ENCODE results near the gene GDPD5.
A peak's percentile ranks its signal among the peaks of the same experiment; 100 is the strongest.

GDPD5 gene

GRCh38 chr11:75525433-75526191 lies at the start of gene GDPD5:
Gene GDPD5 (minus strand): TSS chr11:75525941. CDS start chr11:75477735, 48,206 bp downstream.
- no peak for FAIRE-seq

- no peak for FAIRE-seq
Measured at GRCh38 chr11:75574698-75575602, 49.2 kb upstream of the GDPD5 start.

DNA sequence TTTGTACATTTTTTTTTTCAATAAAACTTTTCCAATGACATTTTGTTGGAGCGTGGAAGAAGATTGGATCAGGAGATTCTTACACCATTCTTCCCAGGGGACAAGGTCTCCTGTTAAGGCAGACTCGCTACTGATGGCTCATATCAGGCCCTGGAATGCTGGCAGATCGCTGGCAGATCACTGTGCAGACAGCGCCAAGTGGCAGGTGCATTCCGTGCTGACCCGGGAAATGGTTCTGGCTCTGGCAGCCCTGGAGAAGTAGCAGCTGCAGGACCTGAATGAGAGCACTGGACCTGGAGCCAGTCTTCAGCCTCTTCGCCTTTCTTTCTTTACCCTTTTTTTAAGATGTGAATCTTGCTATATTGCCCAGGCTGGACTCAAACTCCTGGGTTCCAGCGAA lies 47.0 kb upstream of the GDPD5 start:
- no peak for FAIRE-seq

DNA sequence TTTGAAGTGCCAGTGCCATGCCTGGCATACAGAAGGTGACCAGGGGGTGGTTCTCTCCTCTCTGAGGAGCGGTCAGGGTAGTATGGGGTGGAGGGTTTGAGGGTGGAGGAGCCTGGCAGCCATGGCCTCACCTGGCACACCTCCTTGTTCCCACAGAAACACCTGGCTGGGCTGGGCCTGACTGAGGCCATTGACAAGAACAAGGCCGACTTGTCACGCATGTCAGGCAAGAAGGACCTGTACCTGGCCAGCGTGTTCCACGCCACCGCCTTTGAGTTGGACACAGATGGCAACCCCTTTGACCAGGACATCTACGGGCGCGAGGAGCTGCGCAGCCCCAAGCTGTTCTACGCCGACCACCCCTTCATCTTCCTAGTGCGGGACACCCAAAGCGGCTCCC lies 45.9 kb upstream of the GDPD5 start:
- no peak for FAIRE-seq

- no peak for FAIRE-seq
Measured at GRCh38 chr11:75570559-75571139, 44.9 kb upstream of the GDPD5 start.

DNA sequence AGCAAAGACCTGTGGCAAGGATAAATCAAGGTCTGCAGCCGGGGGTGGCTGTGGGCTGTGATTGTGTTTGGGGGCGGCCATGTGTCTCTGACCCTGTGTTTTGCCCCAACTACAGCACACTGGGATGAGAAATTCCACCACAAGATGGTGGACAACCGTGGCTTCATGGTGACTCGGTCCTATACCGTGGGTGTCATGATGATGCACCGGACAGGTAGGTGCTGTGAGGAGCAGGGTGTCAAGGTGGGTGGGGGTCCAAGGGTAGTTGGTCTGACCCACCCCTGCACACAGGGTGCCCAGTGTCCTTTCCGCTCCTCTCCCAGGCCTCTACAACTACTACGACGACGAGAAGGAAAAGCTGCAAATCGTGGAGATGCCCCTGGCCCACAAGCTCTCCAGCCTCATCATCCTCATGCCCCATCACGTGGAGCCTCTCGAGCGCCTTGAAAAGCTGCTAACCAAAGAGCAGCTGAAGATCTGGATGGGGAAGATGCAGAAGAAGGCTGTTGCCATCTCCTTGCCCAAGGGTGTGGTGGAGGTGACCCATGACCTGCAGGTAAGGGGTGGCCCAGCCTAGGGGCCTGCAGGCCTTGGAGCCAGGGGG lies 43.0 kb upstream of the GDPD5 start:
- FAIRE-seq: no peak

GRCh38 chr11:75567971-75568370 lies 42.2 kb upstream of the GDPD5 start:
- no peak for FAIRE-seq

DNA sequence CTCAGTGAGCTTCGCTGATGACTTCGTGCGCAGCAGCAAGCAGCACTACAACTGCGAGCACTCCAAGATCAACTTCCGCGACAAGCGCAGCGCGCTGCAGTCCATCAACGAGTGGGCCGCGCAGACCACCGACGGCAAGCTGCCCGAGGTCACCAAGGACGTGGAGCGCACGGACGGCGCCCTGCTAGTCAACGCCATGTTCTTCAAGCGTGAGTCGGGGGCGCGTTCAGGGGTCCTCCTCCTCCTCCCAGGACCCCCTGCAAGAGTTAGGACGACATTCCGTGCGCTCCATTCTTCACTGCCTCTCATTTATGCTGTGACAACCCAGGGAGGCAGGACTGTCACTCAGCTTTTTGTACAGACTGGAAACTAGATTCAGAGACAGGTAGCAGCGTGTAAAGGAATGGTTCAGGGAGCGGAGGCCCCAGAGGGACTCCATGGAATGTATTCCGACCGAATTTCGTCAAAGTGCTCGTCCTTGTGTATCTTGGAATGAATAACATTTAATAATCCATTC lies 41.1 kb upstream of the GDPD5 start:
- no peak for FAIRE-seq

DNA sequence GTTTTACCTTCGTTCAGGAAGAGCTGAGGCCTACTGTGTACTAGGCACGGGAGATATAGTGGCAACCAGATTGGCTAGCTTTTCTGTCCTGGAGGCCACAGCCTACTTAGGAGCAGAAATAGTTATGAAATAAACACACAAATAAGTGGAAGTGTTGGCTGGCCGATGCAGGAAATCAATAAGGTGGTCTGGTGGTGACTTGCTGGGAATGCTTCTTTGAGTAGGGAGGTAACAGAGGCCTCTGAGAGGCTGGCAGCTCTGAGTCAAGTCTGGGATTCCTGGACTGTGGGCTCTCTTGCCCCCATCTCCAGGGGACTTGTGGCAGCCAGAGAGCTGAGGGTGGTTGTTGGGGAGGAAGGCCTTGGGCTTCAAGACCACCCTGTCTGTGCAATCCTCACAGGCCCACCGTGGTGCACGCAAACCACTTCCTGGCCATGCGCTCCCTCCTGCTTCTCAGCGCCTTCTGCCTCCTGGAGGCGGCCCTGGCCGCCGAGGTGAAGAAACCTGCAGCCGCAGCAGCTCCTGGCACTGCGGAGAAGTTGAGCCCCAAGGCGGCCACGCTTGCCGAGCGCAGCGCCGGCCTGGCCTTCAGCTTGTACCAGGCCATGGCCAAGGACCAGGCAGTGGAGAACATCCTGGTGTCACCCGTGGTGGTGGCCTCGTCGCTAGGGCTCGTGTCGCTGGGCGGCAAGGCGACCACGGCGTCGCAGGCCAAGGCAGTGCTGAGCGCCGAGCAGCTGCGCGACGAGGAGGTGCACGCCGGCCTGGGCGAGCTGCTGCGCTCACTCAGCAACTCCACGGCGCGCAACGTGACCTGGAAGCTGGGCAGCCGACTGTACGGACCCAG lies 40.4 kb upstream of the GDPD5 start:
- FAIRE-seq: no peak

DNA sequence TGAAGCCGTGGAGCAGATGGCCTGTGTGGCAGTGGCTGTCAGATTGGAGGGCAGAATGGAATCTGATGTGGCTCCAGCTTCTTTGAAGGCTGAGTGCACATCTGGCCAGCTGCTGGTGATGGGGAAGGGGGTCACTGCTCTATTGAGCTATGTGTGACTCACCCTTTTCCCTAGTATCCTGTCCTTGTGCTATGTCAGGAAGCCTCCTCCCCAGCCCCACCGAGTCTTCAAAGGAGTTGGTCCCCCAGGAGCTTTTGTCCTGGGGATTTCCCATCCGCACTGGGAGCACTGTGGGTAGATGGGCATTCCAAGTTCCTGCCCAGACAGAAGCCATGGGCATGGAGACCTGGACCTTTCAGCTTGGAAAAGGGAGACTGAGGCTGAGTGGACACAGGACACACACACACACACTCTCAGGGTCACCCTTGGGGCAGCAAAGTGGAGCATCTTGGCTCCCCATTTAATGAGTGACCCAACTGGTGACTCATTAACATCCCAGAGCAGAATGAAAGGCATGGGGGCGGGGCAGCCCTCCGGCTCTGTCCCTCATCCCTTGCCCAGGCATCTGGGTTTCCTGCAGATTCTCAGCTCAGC lies 39.6 kb upstream of the GDPD5 start:
- no peak for FAIRE-seq

GRCh38 chr11:75563978-75564552 lies 38.3 kb upstream of the GDPD5 start:
- no peak for FAIRE-seq

DNA sequence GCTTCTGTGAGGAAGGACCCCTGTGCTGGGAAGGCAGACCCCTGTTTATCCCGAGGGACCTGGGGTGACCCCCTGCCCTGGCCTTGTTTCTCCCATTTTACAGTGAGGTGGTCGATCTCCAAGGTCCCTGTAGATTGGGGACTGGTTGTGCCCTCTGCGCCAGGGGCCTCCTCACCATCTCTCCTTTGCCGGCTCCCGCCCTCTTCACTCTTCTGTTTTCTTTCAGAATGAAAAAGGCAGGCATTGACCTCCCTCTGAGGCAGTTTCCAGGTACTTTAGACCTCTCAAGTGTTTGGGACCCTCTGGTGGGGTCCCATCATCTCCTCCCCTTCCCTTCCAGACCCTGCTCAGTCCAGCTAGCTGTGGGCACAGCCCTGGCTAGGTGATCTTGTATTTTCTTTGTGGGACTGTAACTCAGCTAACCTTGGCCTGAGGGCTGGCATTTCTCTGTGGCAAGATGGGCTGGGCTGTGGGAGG lies 37.8 kb upstream of the GDPD5 start:
- FAIRE-seq: no peak

DNA sequence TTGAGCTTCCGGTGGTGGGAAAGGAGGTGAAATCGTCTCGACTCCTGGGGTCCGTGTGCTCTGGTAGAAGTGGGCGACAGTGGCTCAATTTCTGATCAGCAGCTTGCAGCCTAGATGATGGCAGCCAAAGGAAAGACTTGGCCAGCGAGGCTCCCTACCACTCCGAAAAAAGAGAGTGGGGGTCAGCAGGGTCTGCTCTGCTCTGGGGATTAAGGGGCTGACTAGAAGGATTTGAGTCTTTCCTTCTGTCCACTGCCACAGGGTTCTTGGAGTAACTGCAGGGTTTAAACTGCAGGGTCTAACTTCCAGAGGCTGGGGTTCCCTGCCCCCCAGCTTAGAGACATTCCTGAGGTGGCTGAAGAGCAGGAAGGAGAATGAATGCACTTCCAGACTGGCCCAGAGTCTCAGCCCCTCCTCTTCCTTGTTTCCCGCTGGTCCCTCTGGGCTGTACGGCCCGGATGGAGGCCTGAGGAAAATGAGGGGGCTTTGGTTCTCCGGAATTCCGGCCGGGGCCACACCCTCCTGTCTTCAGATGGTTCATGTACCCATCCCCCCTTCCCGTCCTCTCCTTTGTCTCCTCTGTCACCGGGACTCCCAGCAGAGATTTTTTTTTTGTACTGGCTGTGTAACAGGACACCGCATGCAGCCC lies 37.2 kb upstream of the GDPD5 start:
- no peak for FAIRE-seq

GRCh38 chr11:75562048-75562835 lies 36.5 kb upstream of the GDPD5 start, which contains the start of gene SERPINH1:
Gene SERPINH1 (plus strand): TSS chr11:75562253. CDS start chr11:75566350, 4,097 bp downstream.
- FAIRE-seq: no peak

DNA sequence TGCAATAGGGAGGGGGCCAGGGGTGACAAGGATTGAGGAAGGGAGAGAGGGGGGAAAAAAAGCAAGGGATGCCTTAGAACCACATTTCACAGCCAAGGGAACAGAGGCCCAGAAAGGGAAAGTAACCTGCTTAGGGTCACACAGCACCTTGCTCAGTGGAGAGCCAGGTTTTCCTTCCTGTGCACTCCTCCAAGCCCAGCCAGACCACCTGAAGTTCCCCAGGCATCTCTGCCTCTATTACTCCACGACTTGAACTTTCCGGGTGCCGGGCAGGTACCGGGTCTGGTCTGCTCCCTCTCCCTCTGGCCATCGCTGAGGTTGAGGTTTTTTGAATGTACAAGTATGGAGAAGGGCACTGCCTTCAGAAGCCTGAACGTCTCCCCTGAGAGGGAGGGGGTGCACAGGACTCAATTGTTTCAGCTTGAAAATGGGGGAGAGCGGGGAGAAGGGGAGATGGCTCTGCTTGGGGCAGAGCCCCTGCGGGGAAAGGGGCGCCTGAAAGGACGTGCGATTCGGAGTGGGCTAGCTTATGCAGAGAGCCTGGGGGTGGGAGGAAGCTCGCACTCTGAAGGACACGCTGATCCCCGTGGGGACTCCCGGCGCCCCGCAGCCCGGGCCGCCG lies 35.8 kb upstream of the GDPD5 start:
- no peak for FAIRE-seq

DNA sequence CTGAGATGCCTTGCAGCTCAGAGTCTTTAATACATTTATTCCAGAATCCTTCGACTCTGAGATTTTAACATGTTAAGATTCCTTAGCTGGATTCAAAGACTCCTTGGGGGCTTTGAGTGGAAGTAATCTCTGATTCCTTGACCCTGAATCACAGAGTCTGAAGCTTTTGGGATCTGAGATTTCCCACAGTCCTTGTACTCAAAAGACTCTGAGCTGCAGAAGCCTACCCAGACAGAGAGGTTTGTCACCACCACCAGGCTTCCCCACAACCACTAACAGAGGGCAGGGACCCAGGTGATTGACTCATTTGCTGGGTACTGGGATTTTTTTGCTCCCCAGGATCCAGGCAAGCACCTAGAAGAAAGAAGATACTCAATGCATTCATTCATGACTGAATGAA lies 34.9 kb upstream of the GDPD5 start:
- no peak for FAIRE-seq

GRCh38 chr11:75558939-75559843 lies 33.5 kb upstream of the GDPD5 start:
- FAIRE-seq: peak; percentile 76
